HEK293 (cell line): ENCODE data around the gene ELAVL3.

ENCODE experiments used
- CTCF ChIP-seq: fragments of 450-650 bp; formaldehyde crosslinking; IDR thresholded peaks from 2 replicates; pipeline ENCODE4 v1.5.1; 2016; ENCODE audit warnings: missing biosample characterization, missing genetic modification characterization
- MEIS1 ChIP-seq: sonication (generic); formaldehyde crosslinking; IDR thresholded peaks from 2 replicates; pipeline ENCODE4 v1.8.1; 2022; ENCODE audit warnings: missing genetic modification reagents, mild to moderate bottlenecking, borderline replicate concordance
- PRDM1 ChIP-seq: fragments of 450-650 bp; formaldehyde crosslinking; IDR thresholded peaks from 2 replicates; pipeline ENCODE4; 2016; ENCODE audit warnings: missing biosample characterization, missing genetic modification characterization
- REST ChIP-seq: fragments of 450-650 bp; formaldehyde crosslinking; IDR thresholded peaks from 2 replicates; pipeline ENCODE4 v1.5.1; 2016; ENCODE audit warnings: missing biosample characterization, missing genetic modification characterization
- ZFP3 ChIP-seq: fragments of 450-650 bp; formaldehyde crosslinking; IDR thresholded peaks from 2 replicates; pipeline ENCODE4 v1.5.1; 2016; ENCODE audit warnings: low read depth, missing biosample characterization, missing genetic modification characterization
- ZNF133 ChIP-seq: fragments of 450-650 bp; formaldehyde crosslinking; IDR thresholded peaks from 2 replicates; pipeline ENCODE4 v1.5.1; 2016; ENCODE audit warnings: missing biosample characterization, missing genetic modification characterization
- ZNF266 ChIP-seq: fragments of 450-650 bp; formaldehyde crosslinking; IDR thresholded peaks from 2 replicates; pipeline ENCODE4 v1.5.1; 2016; ENCODE audit warnings: missing biosample characterization, missing genetic modification characterization, low read depth
- ZNF747 ChIP-seq: fragments of 450-650 bp; formaldehyde crosslinking; IDR thresholded peaks from 2 replicates; pipeline ENCODE4 v1.5.1; 2016; ENCODE audit warnings: missing biosample characterization, missing genetic modification characterization
- TF ChIP-seq, protein P1 (sequence below): fragments of 450-650 bp; formaldehyde crosslinking; IDR thresholded peaks from 2 replicates; pipeline ENCODE4 v1.5.1; 2016; ENCODE audit warnings: missing biosample characterization, missing genetic modification characterization

DNA sequence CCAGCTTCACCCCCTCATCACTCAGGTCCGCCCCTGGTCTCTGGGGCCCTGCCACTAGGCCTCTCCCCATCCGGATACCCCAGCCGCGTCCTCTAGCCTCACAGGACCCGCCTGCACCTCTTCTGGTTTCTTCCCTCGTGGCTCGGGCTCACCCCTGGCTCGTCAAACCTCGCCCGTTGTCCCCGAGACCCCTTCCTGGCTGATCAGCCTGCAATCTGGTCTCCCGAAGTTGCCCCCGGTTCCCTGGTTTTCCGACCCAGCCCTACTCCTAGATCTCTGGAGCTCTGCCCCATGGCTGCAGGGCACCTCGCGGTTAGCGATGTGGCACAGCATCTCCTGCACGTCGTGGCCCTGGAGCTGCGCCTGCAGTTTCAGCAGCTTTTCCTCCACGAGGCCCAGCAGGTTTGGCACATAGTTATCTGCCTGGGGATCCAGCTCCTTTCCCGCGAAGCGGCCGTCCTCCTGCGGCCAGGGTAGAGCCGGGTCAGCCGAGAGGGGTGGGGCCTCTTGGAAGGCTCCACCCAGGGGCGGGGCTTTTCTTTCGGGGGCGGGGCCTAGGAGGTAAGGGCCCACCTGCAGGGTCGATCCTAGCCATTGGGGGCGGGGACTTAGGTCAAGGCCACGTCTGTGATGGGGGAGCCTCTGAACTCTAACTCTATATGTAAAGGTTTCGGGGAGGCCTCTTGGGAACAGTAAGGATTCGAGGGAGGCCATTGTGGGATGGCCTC, 59.3 kb downstream of the ELAVL3 start:
- TF ChIP-seq CTCF (tag by site-specific recombination), result no peak
- no peak for TF ChIP-seq ZNF747 (tag by site-specific recombination)
- TF ChIP-seq, protein P1, sequence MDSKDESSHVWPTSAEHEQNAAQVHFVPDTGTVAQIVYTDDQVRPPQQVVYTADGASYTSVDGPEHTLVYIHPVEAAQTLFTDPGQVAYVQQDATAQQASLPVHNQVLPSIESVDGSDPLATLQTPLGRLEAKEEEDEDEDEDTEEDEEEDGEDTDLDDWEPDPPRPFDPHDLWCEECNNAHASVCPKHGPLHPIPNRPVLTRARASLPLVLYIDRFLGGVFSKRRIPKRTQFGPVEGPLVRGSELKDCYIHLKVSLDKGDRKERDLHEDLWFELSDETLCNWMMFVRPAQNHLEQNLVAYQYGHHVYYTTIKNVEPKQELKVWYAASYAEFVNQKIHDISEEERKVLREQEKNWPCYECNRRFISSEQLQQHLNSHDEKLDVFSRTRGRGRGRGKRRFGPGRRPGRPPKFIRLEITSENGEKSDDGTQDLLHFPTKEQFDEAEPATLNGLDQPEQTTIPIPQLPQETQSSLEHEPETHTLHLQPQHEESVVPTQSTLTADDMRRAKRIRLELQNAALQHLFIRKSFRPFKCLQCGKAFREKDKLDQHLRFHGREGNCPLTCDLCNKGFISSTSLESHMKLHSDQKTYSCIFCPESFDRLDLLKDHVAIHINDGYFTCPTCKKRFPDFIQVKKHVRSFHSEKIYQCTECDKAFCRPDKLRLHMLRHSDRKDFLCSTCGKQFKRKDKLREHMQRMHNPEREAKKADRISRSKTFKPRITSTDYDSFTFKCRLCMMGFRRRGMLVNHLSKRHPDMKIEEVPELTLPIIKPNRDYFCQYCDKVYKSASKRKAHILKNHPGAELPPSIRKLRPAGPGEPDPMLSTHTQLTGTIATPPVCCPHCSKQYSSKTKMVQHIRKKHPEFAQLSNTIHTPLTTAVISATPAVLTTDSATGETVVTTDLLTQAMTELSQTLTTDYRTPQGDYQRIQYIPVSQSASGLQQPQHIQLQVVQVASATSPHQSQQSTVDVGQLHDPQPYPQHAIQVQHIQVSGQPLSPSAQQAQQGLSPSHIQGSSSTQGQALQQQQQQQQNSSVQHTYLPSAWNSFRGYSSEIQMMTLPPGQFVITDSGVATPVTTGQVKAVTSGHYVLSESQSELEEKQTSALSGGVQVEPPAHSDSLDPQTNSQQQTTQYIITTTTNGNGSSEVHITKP, result no peak
- TF ChIP-seq REST (tag by site-specific recombination), result no peak
- TF ChIP-seq ZFP3 (tag by site-specific recombination), result no peak
- TF ChIP-seq ZNF133 (tag by site-specific recombination), result no peak
- no peak for TF ChIP-seq MEIS1 (CRISPR knock-in tag)
- TF ChIP-seq ZNF266 (tag by site-specific recombination), result no peak
- TF ChIP-seq PRDM1, result no peak
